ENCODE measurements around the gene FBXO28. TPM values are rescaled to one million over a fixed set of nuclear protein-coding genes. Genes with fewer than 3 reads are reported as not detected.

FBXO28 gene
- total and polyA plus RNA-seq, 4 donors = 6.8 to 27.4 (median 17.8) TPM

DNA sequence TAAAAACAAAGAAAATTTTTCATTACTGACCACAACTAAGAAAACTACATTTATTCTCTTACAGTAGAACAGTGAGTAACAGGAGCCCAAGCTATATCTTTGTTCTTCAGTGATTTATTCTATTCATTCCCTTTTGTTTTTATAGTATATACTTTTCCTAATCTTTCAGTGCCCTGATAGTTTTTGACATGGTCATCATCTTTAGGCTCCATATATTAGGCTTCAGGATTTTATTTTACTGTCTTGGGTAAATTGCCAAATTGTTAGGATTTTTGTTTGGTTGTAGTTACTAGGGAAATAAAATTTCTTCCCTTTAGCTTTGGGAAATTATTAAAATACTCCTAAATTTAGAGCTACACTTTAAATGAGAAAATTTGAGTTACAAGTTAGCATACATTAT is 10.3 kb downstream of the FBXO28 start:
- Histone ChIP-seq H3K27me3 (ENCODE audit: control insufficient read depth in 1 of 2, insufficient read depth in 2 of 2, low read length in 1 of 2) (no peaks in the 10 kb centered on the region), H3K4me1 (ENCODE audit: control insufficient read depth in 1 of 2, insufficient read depth in 2 of 2, low read length in 2 of 2) (peaks cover 0 to 2% of the 10 kb centered on the region in 2 donors), H3K36me3 (ENCODE audit: control insufficient read depth in 1 of 2, insufficient read depth in 2 of 2, low read length in 1 of 2) (no peaks in the 10 kb centered on the region), H3K9me3 (ENCODE audit: control insufficient read depth, low read length) (no peaks in the 10 kb centered on the region), H3K4me3 (ENCODE audit: low read length in 2 of 2) (no peak overlapping the region), H3K27ac (ENCODE audit: low read depth in 1 of 2, low read length in 2 of 2) (no peak overlapping the region)
- intact Hi-C loops (cut with DNase I) = loop anchor here in 1 of 2 donors (10.0 kb wide), 1 partner anchor 141 kb away; no protein-coding TSS in a partner anchor
- no peak for ATAC-seq (ENCODE audit: low FRiP score)
- DNase-seq = no peak

DNA sequence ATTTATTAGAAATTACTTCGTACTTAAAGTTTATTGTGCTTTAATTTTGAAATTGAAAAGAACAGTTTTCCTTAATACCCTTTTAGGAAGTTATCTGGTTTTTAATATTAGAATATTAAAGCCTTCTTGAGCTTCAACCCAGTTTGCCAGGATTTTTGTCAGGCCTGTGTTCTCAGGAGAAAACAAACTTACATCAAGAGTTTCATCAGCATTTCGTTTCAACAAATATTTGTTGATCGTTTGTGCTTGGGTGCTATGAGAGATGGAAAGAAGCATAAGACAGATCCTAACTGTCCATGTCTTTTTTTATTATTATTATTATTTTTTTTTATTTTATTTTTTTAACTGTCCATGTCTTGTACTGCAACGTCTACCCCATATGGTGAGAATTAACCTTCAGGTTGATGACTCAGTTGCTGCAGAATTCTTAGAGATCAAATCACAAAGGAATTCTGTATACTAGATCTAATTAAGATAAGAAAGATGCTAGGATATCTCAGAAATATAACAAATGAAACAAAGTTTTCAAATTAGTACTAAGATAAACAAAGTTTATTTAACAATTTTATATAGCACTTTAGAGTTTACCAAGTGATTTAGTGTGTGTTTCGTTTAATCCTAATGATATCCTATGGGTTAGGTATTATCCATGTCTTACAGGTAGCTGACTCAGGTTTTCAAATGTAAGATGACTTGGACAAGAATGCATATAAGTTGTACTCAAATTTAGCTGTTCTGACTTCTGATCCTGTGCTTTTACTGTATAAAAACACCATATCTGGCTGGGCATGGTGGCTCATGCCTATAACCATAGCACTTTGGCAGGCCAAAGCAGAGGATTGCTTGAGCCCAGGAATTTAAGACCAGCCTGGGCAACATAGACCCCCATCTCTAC is 14.3 kb downstream of the FBXO28 start:
- Histone ChIP-seq H3K36me3 (ENCODE audit: control insufficient read depth in 1 of 2, insufficient read depth in 2 of 2, low read length in 1 of 2) (peaks cover 0 to 2% of the 10 kb centered on the region in 2 donors), H3K4me1 (ENCODE audit: control insufficient read depth in 1 of 2, insufficient read depth in 2 of 2, low read length in 2 of 2) (peaks cover 0 to 2% of the 10 kb centered on the region in 2 donors), H3K27me3 (ENCODE audit: control insufficient read depth in 1 of 2, insufficient read depth in 2 of 2, low read length in 1 of 2) (no peaks in the 10 kb centered on the region), H3K27ac (ENCODE audit: low read depth in 1 of 2, low read length in 2 of 2) (no peak overlapping the region), H3K4me3 (ENCODE audit: low read length in 2 of 2) (no peak overlapping the region), H3K9me3 (ENCODE audit: control insufficient read depth, low read length) (no peaks in the 10 kb centered on the region)
- no peak for ATAC-seq (ENCODE audit: low FRiP score)
- intact Hi-C loops (cut with DNase I) = loop anchor here in 1 of 2 donors (10.0 kb wide), 1 partner anchor 137 kb away; no protein-coding TSS in a partner anchor
- 71 to 81% methylated on average over 5 of the region's 5 CpGs for WGBS, 2 donors
- DNase-seq = no peak

DNA sequence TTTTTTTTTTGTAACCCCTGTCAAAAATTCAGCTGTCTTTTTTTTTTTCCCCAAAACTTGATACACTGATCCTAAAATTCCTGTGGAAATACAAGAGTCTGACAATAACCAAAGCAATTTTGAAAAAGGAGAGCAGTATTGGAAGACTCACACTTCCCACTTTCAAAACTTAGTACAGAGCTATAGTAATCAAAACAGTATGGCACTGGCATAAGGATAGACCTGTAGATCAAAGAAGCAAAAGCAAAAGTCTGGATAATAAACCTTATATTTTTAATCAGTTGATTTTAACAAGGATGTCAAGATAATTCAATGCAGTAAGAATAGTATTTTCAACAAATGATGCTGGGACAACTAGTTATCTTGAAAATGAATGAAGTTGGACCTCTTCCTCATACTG is 17.3 kb downstream of the FBXO28 start:
- Histone ChIP-seq H3K4me3 (ENCODE audit: low read length in 2 of 2) (no peak overlapping the region), H3K27ac (ENCODE audit: low read depth in 1 of 2, low read length in 2 of 2) (no peak overlapping the region), H3K4me1 (ENCODE audit: control insufficient read depth in 1 of 2, insufficient read depth in 2 of 2, low read length in 2 of 2) (no peaks in the 10 kb centered on the region), H3K27me3 (ENCODE audit: control insufficient read depth in 1 of 2, insufficient read depth in 2 of 2, low read length in 1 of 2) (no peaks in the 10 kb centered on the region), H3K36me3 (ENCODE audit: control insufficient read depth in 1 of 2, insufficient read depth in 2 of 2, low read length in 1 of 2) (peaks cover 0 to 2% of the 10 kb centered on the region in 2 donors), H3K9me3 (ENCODE audit: control insufficient read depth, low read length) (no peaks in the 10 kb centered on the region)
- DNase-seq (no peak), ATAC-seq (ENCODE audit: low FRiP score) (no peak)
- intact Hi-C loops (cut with DNase I) = no loop called here

DNA sequence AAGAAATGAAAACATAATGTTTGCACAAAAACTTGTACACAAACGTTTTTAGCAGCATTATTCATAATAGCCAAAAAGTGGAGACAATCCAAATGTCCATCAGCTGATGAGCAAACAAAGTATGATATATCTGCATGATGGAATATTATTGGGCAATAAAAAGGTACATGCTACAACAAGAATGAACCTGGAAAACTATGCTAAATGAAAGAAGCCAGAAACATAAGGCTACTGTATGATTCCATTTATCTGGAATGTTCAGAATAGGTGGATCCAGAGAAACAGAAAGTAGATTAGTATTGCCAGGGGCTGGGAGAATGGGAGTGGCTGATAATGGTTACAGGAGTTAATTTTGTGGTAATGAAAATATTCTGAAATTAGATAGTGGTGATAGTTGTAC is 19.0 kb downstream of the FBXO28 start:
- no peak overlapping the region for H3K4me3 ChIP-seq (ENCODE audit: low read length in 2 of 2)
- intact Hi-C loops (cut with DNase I) = no loop called here
- ATAC-seq (ENCODE audit: low FRiP score) (no peak), DNase-seq (no peak)
- H3K27ac ChIP-seq (ENCODE audit: low read depth in 1 of 2, low read length in 2 of 2) = no peak overlapping the region
- WGBS, 2 donors = 38 to 41% methylated on average over 1 of the region's 1 CpG
- H3K27me3 ChIP-seq (ENCODE audit: control insufficient read depth in 1 of 2, insufficient read depth in 2 of 2, low read length in 1 of 2) = no peaks in the 10 kb centered on the region
- H3K36me3 ChIP-seq (ENCODE audit: control insufficient read depth in 1 of 2, insufficient read depth in 2 of 2, low read length in 1 of 2) = peaks cover 0 to 2% of the 10 kb centered on the region in 2 donors
- H3K4me1 ChIP-seq (ENCODE audit: control insufficient read depth in 1 of 2, insufficient read depth in 2 of 2, low read length in 2 of 2) = no peaks in the 10 kb centered on the region
- H3K9me3 ChIP-seq (ENCODE audit: control insufficient read depth, low read length) = no peaks in the 10 kb centered on the region

DNA sequence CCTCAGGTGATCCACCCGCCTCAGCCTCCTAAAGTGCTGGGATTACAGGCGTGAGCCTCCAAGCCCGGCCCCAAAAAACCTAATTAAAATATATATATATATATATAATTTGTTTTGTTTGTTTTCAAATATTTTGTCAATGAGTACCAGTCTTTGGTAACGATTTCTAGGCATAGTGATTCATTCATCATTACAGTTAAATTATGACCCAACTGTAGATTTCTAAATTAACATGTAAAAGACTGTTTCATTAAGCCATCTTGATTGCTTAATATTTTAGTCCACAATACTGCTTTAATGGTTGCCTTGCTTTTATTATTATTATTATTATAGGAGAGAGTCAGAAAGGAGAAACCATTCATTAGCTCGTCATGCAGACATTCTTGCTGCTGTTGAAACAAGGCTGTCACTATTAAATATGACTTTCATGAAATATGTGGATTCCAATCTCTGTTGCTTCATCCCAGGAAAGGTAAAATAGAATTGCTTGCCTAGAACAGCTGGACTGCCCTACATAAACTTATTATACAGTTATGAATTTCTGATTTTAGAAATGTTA is 19.9 kb downstream of the FBXO28 start:
- 68 to 84% methylated on average over 5 of the region's 5 CpGs for WGBS, 2 donors
- no peak overlapping the region for H3K4me3 ChIP-seq (ENCODE audit: low read length in 2 of 2)
- no peaks in the 10 kb centered on the region for H3K4me1 ChIP-seq (ENCODE audit: control insufficient read depth in 1 of 2, insufficient read depth in 2 of 2, low read length in 2 of 2)
- no peaks in the 10 kb centered on the region for H3K27me3 ChIP-seq (ENCODE audit: control insufficient read depth in 1 of 2, insufficient read depth in 2 of 2, low read length in 1 of 2)
- no peaks in the 10 kb centered on the region for H3K9me3 ChIP-seq (ENCODE audit: control insufficient read depth, low read length)
- H3K27ac ChIP-seq (ENCODE audit: low read depth in 1 of 2, low read length in 2 of 2) = no peak overlapping the region
- intact Hi-C loops (cut with DNase I) = no loop called here
- peaks cover 0 to 2% of the 10 kb centered on the region in 2 donors for H3K36me3 ChIP-seq (ENCODE audit: control insufficient read depth in 1 of 2, insufficient read depth in 2 of 2, low read length in 1 of 2)
- no peak for ATAC-seq (ENCODE audit: low FRiP score)
- no peak for DNase-seq

DNA sequence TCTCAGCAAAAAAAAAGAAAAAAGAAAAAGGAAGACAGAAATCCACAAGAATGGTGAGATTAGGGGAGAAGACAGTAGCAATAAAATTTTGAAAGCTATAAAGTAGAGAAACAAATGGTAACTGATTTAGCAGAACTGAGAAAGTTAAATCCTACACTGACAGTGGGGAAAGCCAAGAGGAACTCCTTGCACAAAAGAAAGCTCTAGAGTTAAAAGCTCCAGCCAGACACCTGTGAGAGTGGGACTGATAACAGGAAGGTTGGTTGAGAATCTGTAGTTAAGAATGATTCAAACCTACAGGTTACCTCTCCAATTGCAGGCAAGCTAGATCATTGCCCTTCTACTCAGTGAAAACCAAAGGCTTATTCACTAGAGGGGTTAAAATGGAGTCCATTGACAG is 23.6 kb downstream of the FBXO28 start:
- Histone ChIP-seq H3K4me1 (ENCODE audit: control insufficient read depth in 1 of 2, insufficient read depth in 2 of 2, low read length in 2 of 2) (no peaks in the 10 kb centered on the region), H3K27me3 (ENCODE audit: control insufficient read depth in 1 of 2, insufficient read depth in 2 of 2, low read length in 1 of 2) (no peaks in the 10 kb centered on the region), H3K9me3 (ENCODE audit: control insufficient read depth, low read length) (no peaks in the 10 kb centered on the region), H3K4me3 (ENCODE audit: low read length in 2 of 2) (no peak overlapping the region), H3K27ac (ENCODE audit: low read depth in 1 of 2, low read length in 2 of 2) (no peak overlapping the region), H3K36me3 (ENCODE audit: control insufficient read depth in 1 of 2, insufficient read depth in 2 of 2, low read length in 1 of 2) (no peaks in the 10 kb centered on the region)
- DNase-seq (no peak), ATAC-seq (ENCODE audit: low FRiP score) (no peak)
- intact Hi-C loops (cut with DNase I) = no loop called here

DNA sequence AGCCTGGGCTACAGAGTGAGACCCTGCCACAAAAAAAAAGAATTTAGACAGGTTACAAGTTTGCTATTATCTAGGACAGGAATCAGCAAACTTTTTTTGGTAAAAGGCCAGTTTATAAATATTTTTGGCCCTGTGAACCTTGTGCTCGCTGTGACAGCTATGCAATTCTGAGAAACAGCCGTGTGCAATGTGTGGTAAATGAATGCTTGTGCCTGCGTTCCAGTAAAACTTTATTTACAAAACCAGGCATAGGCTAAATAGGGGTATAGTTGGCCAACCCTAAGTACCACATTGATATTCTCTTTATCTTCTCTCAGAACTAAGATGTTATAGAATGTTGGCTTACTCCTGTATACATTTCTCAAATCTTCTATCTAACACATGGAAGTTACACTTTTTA is 24.3 kb downstream of the FBXO28 start:
- no peak overlapping the region for H3K4me3 ChIP-seq (ENCODE audit: low read length in 2 of 2)
- intact Hi-C loops (cut with DNase I) = no loop called here
- no peak for ATAC-seq (ENCODE audit: low FRiP score)
- 61 to 72% methylated on average over 3 of the region's 3 CpGs for WGBS, 2 donors
- no peaks in the 10 kb centered on the region for H3K27me3 ChIP-seq (ENCODE audit: control insufficient read depth in 1 of 2, insufficient read depth in 2 of 2, low read length in 1 of 2)
- DNase-seq = no peak
- no peaks in the 10 kb centered on the region for H3K36me3 ChIP-seq (ENCODE audit: control insufficient read depth in 1 of 2, insufficient read depth in 2 of 2, low read length in 1 of 2)
- no peak overlapping the region for H3K27ac ChIP-seq (ENCODE audit: low read depth in 1 of 2, low read length in 2 of 2)
- no peaks in the 10 kb centered on the region for H3K9me3 ChIP-seq (ENCODE audit: control insufficient read depth, low read length)
- H3K4me1 ChIP-seq (ENCODE audit: control insufficient read depth in 1 of 2, insufficient read depth in 2 of 2, low read length in 2 of 2) = no peaks in the 10 kb centered on the region

DNA sequence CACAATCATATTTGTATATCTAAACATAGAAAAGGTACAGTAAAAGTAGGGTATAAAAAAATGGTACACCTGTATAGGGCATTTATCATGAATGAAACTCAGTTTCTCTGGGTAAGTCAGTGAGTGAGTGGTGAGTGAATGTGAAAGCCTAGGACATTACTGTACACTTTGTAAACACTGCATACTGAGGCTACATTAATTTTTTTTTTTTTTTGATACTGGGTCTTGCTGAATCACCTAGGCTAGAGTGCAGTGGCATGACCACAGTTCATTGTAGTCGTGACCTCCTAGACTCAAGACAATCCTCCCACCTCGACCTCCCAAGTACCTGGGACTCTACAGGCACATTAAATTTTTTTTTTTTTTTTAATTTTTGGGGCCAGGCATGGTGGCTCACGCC is 27.8 kb downstream of the FBXO28 start:
- no peak for DNase-seq
- H3K4me1 ChIP-seq (ENCODE audit: control insufficient read depth in 1 of 2, insufficient read depth in 2 of 2, low read length in 2 of 2) = no peaks in the 10 kb centered on the region
- WGBS, 2 donors = 95 to 98% methylated on average over 3 of the region's 3 CpGs
- no peak overlapping the region for H3K4me3 ChIP-seq (ENCODE audit: low read length in 2 of 2)
- intact Hi-C loops (cut with DNase I) = no loop called here
- no peaks in the 10 kb centered on the region for H3K9me3 ChIP-seq (ENCODE audit: control insufficient read depth, low read length)
- H3K36me3 ChIP-seq (ENCODE audit: control insufficient read depth in 1 of 2, insufficient read depth in 2 of 2, low read length in 1 of 2) = no peaks in the 10 kb centered on the region
- H3K27ac ChIP-seq (ENCODE audit: low read depth in 1 of 2, low read length in 2 of 2) = no peak overlapping the region
- no peaks in the 10 kb centered on the region for H3K27me3 ChIP-seq (ENCODE audit: control insufficient read depth in 1 of 2, insufficient read depth in 2 of 2, low read length in 1 of 2)
- no peak for ATAC-seq (ENCODE audit: low FRiP score)

DNA sequence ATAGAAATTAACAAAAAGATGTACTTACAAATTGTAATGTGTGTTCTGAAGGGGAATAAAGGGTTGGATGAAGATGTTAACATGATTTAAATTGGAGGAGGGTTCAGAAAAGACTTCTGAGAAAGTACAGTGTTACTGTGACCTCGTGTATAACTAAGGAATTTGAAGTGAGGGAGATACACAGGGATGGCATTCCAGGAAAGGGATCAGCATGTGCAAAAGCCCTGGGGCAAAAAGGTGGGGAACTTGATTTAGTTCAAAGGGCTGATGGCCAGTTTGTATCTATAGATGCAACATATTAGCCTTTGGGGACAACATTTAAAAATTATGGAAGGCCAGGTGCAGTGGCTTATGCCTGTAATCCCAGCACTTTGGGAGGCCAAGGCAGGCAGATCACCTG is 35.8 kb downstream of the FBXO28 start:
- Histone ChIP-seq H3K36me3 (ENCODE audit: control insufficient read depth in 1 of 2, insufficient read depth in 2 of 2, low read length in 1 of 2) (peaks cover 0 to 2% of the 10 kb centered on the region in 2 donors), H3K27ac (ENCODE audit: low read depth in 1 of 2, low read length in 2 of 2) (no peak overlapping the region), H3K9me3 (ENCODE audit: control insufficient read depth, low read length) (no peaks in the 10 kb centered on the region), H3K4me1 (ENCODE audit: control insufficient read depth in 1 of 2, insufficient read depth in 2 of 2, low read length in 2 of 2) (no peaks in the 10 kb centered on the region), H3K27me3 (ENCODE audit: control insufficient read depth in 1 of 2, insufficient read depth in 2 of 2, low read length in 1 of 2) (no peaks in the 10 kb centered on the region), H3K4me3 (ENCODE audit: low read length in 2 of 2) (no peak overlapping the region)
- no peak for ATAC-seq (ENCODE audit: low FRiP score)
- intact Hi-C loops (cut with DNase I) = no loop called here
- 68 to 70% methylated on average over 1 of the region's 1 CpG for WGBS, 2 donors
- DNase-seq = no peak

Data from aorta (tissue), 5 donors.